ENCODE data around the gene CNGA3.

The CNGA3 gene

GRCh38 chr2:98378196-98378595 is 31.9 kb downstream of the CNGA3 start:
- DNase-seq = no peak

DNA sequence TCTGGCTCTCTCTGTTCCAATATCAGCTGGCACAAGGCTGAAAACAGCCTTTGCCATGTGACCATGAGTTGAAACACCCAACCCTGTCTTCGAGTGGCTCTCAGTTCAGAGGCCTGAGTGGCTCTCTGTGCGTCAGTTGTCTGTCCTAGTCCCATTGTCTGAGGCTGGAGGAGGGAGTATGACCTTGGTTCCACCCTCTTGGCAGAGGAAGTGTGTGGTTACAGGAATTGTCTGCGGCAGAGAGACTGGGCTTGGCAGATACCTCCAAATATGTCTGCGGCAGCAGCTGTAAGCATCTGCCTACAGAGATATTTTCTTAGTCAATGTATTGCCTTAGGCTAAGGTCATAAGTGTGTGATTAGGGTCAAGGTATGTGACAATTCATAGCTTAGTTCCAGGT is 32.6 kb downstream of the CNGA3 start:
- no peak for DNase-seq

GRCh38 chr2:98379311-98380202 is 33.3 kb downstream of the CNGA3 start:
- DNase-seq = no peak

- DNase-seq = no peak
These were observed 33.9 kb downstream of the CNGA3 start for GRCh38 chr2:98380203-98380535.

- no peak for DNase-seq
These were observed 35.2 kb downstream of the CNGA3 start for GRCh38 chr2:98381494-98381893.

DNA sequence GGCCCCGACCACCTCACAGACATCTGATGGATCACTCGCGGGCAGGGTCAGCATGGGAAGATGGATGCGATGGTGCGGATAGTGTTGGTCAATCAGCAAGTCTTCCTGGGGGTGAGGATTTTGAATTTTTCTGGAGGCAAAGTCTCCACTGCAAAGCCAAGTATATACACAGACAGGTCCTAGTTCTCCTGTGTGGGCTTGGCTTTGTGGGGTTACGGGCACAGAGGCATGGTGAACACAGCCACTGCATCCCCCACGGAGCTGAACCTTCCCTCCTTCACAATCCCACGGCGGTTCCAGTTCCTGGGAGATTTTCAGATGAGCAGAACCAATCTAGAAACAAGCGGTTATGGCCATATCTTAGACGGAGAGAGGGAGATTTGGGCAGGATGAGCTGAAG is 35.8 kb downstream of the CNGA3 start:
- DNase-seq = no peak

- no peak for DNase-seq
These were observed 36.5 kb downstream of the CNGA3 start for GRCh38 chr2:98382739-98383138.

GRCh38 chr2:98383166-98383565 is 36.9 kb downstream of the CNGA3 start:
- DNase-seq = no peak

GRCh38 chr2:98385050-98385699 is 38.9 kb downstream of the CNGA3 start:
- DNase-seq = peak; percentile 75

GRCh38 chr2:98387478-98387877 is 41.2 kb downstream of the CNGA3 start:
- no peak for DNase-seq

DNA sequence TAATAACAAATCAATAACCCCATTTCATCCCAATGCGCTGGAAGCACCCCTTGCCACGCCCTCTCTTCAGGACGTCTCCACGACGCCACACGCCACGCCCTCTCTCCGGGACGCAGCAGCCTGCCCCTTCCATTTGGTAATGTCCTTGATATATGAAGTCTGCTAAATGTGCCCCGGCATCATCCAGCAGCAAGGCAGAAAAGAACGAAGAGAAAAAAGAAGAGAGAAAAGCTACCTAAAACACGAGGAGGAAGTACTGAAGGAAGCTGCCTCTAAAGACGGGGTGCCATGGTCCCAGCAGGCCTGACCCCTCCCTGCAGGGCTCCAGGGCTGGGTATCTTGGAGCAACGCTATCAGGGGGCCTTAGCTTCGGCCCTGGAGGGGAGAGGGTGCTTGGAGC is 41.8 kb downstream of the CNGA3 start:
- DNase-seq = no peak

GRCh38 chr2:98388601-98389250 is 42.5 kb downstream of the CNGA3 start:
- no peak for DNase-seq

- no peak for DNase-seq
These were observed 43.0 kb downstream of the CNGA3 start for GRCh38 chr2:98389251-98389605.

GRCh38 chr2:98390571-98391476 is 44.6 kb downstream of the CNGA3 start:
- no peak for DNase-seq

DNA sequence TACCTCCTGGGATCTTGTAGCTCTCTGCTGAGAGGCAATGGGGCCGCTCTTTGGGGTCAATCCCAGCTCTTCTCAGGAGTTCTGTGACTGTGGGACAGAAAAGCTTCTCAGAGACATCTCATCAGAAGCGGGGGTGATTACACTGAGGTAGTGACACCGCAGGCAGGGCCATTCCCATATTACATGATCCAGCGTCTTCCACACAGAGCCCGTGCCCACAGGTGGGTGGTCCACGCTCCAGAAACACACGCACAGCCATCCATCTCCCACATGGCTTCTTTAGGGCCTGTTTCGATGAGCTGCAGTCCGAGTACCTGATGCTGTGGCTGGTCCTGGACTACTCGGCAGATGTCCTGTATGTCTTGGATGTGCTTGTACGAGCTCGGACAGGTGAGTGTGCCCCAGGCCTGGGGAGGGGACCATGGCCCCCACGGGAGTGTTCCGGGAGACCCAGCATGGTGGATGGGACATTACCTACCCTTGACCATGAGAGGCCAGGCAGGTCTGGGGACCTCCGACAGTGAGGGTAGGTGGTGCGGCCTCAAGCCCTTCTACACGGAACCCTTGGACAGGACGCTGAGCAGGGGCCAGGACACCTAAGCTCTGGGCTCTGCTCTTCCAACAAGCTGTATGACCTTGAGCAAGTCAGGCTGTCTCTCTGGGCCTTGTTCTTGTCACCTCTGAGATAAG is 45.5 kb downstream of the CNGA3 start:
- no peak for DNase-seq

GRCh38 chr2:98393354-98393753 is 47.1 kb downstream of the CNGA3 start:
- DNase-seq = no peak

GRCh38 chr2:98394595-98395153 is 48.4 kb downstream of the CNGA3 start:
- no peak for DNase-seq

- DNase-seq = no peak
These were observed 49.7 kb downstream of the CNGA3 start for GRCh38 chr2:98395977-98396376.

DNA sequence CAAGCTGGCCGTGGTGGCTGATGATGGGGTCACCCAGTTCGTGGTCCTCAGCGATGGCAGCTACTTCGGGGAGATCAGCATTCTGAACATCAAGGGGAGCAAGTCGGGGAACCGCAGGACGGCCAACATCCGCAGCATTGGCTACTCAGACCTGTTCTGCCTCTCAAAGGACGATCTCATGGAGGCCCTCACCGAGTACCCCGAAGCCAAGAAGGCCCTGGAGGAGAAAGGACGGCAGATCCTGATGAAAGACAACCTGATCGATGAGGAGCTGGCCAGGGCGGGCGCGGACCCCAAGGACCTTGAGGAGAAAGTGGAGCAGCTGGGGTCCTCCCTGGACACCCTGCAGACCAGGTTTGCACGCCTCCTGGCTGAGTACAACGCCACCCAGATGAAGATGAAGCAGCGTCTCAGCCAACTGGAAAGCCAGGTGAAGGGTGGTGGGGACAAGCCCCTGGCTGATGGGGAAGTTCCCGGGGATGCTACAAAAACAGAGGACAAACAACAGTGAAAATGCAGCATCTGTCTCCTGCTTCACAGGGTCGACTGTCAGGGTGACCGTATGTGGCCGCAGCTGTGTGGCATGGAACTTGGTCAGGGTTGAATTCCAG is 50.6 kb downstream of the CNGA3 start:
- no peak for DNase-seq

GRCh38 chr2:98399140-98399539 is 52.9 kb downstream of the CNGA3 start:
- no peak for DNase-seq

- no peak for DNase-seq
These were observed 57.6 kb downstream of the CNGA3 start for GRCh38 chr2:98403878-98404277.
